HepG2 (cell line): ENCODE results near the gene GRK3. TPM values are rescaled to one million over a fixed set of nuclear protein-coding genes. Genes with fewer than 3 reads are reported as not detected.

Experiments
- ATAC-seq: fragments of 200-7000 bp; cut with Tn5 transposase; 3 replicates; pipeline ENCODE4 v1.9.1; 2020; ENCODE audit warnings: mild to moderate bottlenecking, moderate library complexity
- BruUV-seq: library from RNA; stranded (reverse); fragments of 400-500 nt; replicated peaks from 2 replicates; lab custom pipeline; 2021; lab: Mats Ljungman, UMichigan
- CTCF ChIA-PET: fragments of 300-600 bp; formaldehyde crosslinking; extraction: SDS; loops from one replicate; lab custom pipeline; 2021; ENCODE audit warnings: low total read pairs, inconsistent platforms, low intra/inter-chr PET ratio; lab: Yijun Ruan, JAX
- POLR2A ChIA-PET: fragments of 350-600 bp; sonication (Branson Sonifier 250); formaldehyde crosslinking; loops from one replicate; lab custom pipeline; 2020; ENCODE audit warnings: antibody characterized with exemption, inconsistent platforms; lab: Yijun Ruan, JAX
- DNase-seq: peaks from one replicate; pipeline ENCODE4 v3.0.0-alpha.2; 2015; ENCODE audit warnings: low spot score
- FAIRE-seq: peaks from 3 replicates; lab custom pipeline; 2011; peaks lifted over from hg19 to GRCh38; lab: Jason Lieb, UNC
- H2AFZ ChIP-seq: one replicate; pipeline ENCODE4 v1.6.1; 2011; ENCODE audit warnings: low read length, inconsistent platforms
- H3K27ac ChIP-seq: fragments of 300-600 bp; 3 replicates; pipeline ENCODE4 v1.8.0; 2011; ENCODE audit warnings: mixed run types, mild to moderate bottlenecking, mixed read lengths, low read length, inconsistent platforms; ENCODE audit not compliant: insufficient read depth; ENCODE audit errors: extremely low read length
- H3K27me3 ChIP-seq, 2 experiments: fragments of 200-600 bp in 1 of 2; 2 replicates in 1 of 2; 3 replicates in 1 of 2; pipeline versions ENCODE4 v1.6.0 to v1.8.0; 2011; ENCODE audit warnings: low read length in 2 of 2, mild to moderate bottlenecking in 2 of 2, moderate library complexity in 2 of 2, inconsistent platforms in 1 of 2; ENCODE audit not compliant: insufficient read depth in 2 of 2, control insufficient read depth in 1 of 2
- H3K36me3 ChIP-seq, 2 experiments: fragments of 200-600 bp in 1 of 2; replicated peaks in 1 of 2; 2 replicates in 1 of 2; 3 replicates in 1 of 2; pipeline versions ENCODE4 v1.5.1 to v1.8.0; 2011; ENCODE audit warnings: low read length in 2 of 2, inconsistent platforms in 1 of 2; ENCODE audit not compliant: insufficient read depth in 2 of 2, control insufficient read depth in 1 of 2
- H3K4me1 ChIP-seq: 2 replicates; pipeline ENCODE4 v1.5.1; 2012; ENCODE audit warnings: low read length, inconsistent platforms; ENCODE audit not compliant: insufficient read depth
- H3K4me2 ChIP-seq: 2 replicates; pipeline ENCODE4 v1.6.0; 2011; ENCODE audit warnings: low read depth, low read length, inconsistent platforms
- H3K4me3 ChIP-seq, 3 experiments: fragments of 200-600 bp in 1 of 3; sonication (generic), shearing (Covaris generic) in 1 of 3; replicated peaks in 1 of 3; 2 replicates each; pipeline ENCODE4 v1.5.1; 2011 to 2016; ENCODE audit warnings: low read length in 3 of 3, inconsistent platforms in 2 of 3, low read depth in 2 of 3, mild to moderate bottlenecking in 2 of 3, control low read depth in 1 of 3, mixed read lengths in 1 of 3; ENCODE audit not compliant: insufficient read depth in 1 of 3
- H3K79me2 ChIP-seq: one replicate; pipeline ENCODE4 v1.6.1; 2011; ENCODE audit warnings: low read length, inconsistent platforms; ENCODE audit not compliant: insufficient read depth
- H3K9ac ChIP-seq: 2 replicates; pipeline ENCODE4 v1.6.0; 2011; ENCODE audit warnings: mild to moderate bottlenecking, low read depth, low read length, inconsistent platforms; ENCODE audit not compliant: insufficient read depth
- H3K9me3 ChIP-seq: 2 replicates; pipeline ENCODE4 v1.5.1; 2012; ENCODE audit warnings: mild to moderate bottlenecking, low read length
- H4K20me1 ChIP-seq: 2 replicates; pipeline ENCODE4 v1.6.0; 2011; ENCODE audit warnings: inconsistent platforms, mild to moderate bottlenecking, low read length, moderate library complexity; ENCODE audit not compliant: insufficient read depth
- BRD4 ChIP-seq: sonication (generic); formaldehyde crosslinking; IDR thresholded peaks from 2 replicates; pipeline ENCODE4 v1.4.0; 2020; ENCODE audit warnings: missing genetic modification reagents
- CREB1 ChIP-seq, 2 experiments: fragments of 450-650 bp in 1 of 2; IDR thresholded peaks; 2 replicates each; pipeline ENCODE4 v1.6.1; 2016 to 2017; ENCODE audit warnings: control low read depth in 1 of 2, mild to moderate bottlenecking in 1 of 2, missing compliant biosample characterization in 1 of 2, missing genetic modification characterization in 1 of 2
- HDAC2 ChIP-seq: sonication (generic); formaldehyde crosslinking; IDR thresholded peaks from 2 replicates; pipeline ENCODE4 v1.4.0; 2020; ENCODE audit warnings: missing genetic modification reagents
- IRX3 ChIP-seq: sonication (generic); formaldehyde crosslinking; IDR thresholded peaks from 2 replicates; pipeline ENCODE4 v1.8.1; 2023; ENCODE audit warnings: mild to moderate bottlenecking, low read depth, missing genetic modification reagents, borderline replicate concordance
- NCOR1 ChIP-seq: fragments of 200-600 bp; sonication (generic); IDR thresholded peaks from 2 replicates; pipeline ENCODE4 v1.7.0; 2017; ENCODE audit warnings: antibody characterized with exemption, low read length, borderline replicate concordance
- SKI ChIP-seq: fragments of 450-650 bp; IDR thresholded peaks from one replicate; pipeline ENCODE4 v1.6.1; 2018; ENCODE audit warnings: mild to moderate bottlenecking; ENCODE audit not compliant: partially characterized antibody
- ZMYM3 ChIP-seq: sonication (generic); formaldehyde crosslinking; IDR thresholded peaks from 2 replicates; pipeline ENCODE4 v1.5.1; 2020; ENCODE audit warnings: mild to moderate bottlenecking, missing genetic modification reagents
- ZNF382 ChIP-seq: sonication (generic); formaldehyde crosslinking; IDR thresholded peaks from 2 replicates; pipeline ENCODE4 v1.5.0; 2020; ENCODE audit warnings: missing genetic modification reagents, mild to moderate bottlenecking, borderline replicate concordance
- ZNF780A ChIP-seq: sonication (generic); formaldehyde crosslinking; IDR thresholded peaks from 2 replicates; pipeline ENCODE4 v1.8.0; 2022; ENCODE audit warnings: mild to moderate bottlenecking, missing genetic modification reagents, moderate library complexity
- ZSCAN22 ChIP-seq: sonication (generic); formaldehyde crosslinking; IDR thresholded peaks from 2 replicates; pipeline ENCODE4 v1.4.0; 2020; ENCODE audit warnings: mild to moderate bottlenecking, missing genetic modification reagents
- WGBS: methylation state at CpG from one replicate; pipeline ENCODE4 v1.1.6; 2017; ENCODE audit warnings: low lambda C conversion rate; 5-methylcytosine and 5-hydroxymethylcytosine counted together
- in situ Hi-C: cut with HindIII; loops from 2 replicates; pipeline ENCODE4 v1.10.0; 2017; ENCODE audit warnings: low pct_unique_long_range_greater_than_20kb; ENCODE audit not compliant: extremely low pct_ligation_motif_present
- intact Hi-C: fragments of 100-400 bp; cut with micrococcal nuclease; formaldehyde crosslinking; loops from one replicate; pipeline ENCODE4 v1.10.0; 2022; ENCODE audit not compliant: unreplicated experiment
- polyA plus RNA-seq, 8 experiments: library from polyadenylated mRNA; depleted of rRNA in 3 of 8; stranded (reverse) in 7 of 8; unstranded in 1 of 8; fragments of >200 nt; fragmentation: Illumina TruSeq in 4 of 8; extraction: Trizol in 4 of 8; gene quantifications; 2 replicates each; pipeline versions ENCODE4 v1.2.1 to v1.2.3, GENCODE V29; 2011 to 2016; ENCODE audit warnings: low read depth in 4 of 8, missing spikeins in 1 of 8, mixed read lengths in 1 of 8; ENCODE audit not compliant: insufficient read depth in 1 of 8
- total RNA-seq, 5 experiments: library from RNA; depleted of rRNA; stranded (reverse); fragments of >200 nt; fragmentation: Illumina TruSeq; extraction: Trizol; gene quantifications; 2 replicates each; pipeline ENCODE4 v1.2.3, GENCODE V29; 2016; ENCODE audit warnings: low read depth in 1 of 5
- TF ChIP-seq, protein P1 (sequence below): sonication (generic); formaldehyde crosslinking; IDR thresholded peaks from 2 replicates; pipeline ENCODE4 v1.4.0; 2020; ENCODE audit warnings: missing genetic modification reagents

Gene GRK3
- total and polyA plus RNA-seq, 2 of the 13 experiments (the other 11 are each of a cell fraction or from before 2014, with no cell fraction given): 8.5 to 16.7 TPM

DNA sequence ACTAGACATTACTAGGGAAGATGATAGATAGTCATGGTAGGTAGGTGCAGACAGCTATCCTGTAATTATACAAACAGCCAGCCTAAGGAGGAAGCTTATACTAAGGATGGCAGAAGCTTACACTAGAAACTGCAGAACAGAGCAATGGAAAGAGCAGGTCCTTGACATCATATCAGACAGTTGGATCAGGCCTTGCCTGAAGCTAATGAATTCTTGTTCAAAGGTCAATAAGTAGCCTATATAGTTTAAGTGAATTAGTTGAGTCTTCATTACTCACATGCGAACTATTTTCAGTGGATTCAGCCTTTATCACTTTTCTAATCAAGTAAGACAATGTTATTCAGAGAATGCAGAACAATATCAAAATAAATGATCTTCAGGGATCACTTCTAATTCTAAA is 22.3 kb upstream of the GRK3 start (continued):
- TF ChIP-seq ZSCAN22 (CRISPR knock-in tag): no peak
- TF ChIP-seq HDAC2 (CRISPR knock-in tag): no peak
- TF ChIP-seq ZNF780A (CRISPR knock-in tag): no peak
- TF ChIP-seq CREB1 (IDR thresholded peaks at IDR 0.05): no peak
- TF ChIP-seq CREB1 (CRISPR knock-in tag; IDR thresholded peaks at IDR 0.05): no peak
- TF ChIP-seq NCOR1: no peak
- TF ChIP-seq, protein P1, sequence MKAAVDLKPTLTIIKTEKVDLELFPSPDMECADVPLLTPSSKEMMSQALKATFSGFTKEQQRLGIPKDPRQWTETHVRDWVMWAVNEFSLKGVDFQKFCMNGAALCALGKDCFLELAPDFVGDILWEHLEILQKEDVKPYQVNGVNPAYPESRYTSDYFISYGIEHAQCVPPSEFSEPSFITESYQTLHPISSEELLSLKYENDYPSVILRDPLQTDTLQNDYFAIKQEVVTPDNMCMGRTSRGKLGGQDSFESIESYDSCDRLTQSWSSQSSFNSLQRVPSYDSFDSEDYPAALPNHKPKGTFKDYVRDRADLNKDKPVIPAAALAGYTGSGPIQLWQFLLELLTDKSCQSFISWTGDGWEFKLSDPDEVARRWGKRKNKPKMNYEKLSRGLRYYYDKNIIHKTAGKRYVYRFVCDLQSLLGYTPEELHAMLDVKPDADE (CRISPR knock-in tag): no peak

DNA sequence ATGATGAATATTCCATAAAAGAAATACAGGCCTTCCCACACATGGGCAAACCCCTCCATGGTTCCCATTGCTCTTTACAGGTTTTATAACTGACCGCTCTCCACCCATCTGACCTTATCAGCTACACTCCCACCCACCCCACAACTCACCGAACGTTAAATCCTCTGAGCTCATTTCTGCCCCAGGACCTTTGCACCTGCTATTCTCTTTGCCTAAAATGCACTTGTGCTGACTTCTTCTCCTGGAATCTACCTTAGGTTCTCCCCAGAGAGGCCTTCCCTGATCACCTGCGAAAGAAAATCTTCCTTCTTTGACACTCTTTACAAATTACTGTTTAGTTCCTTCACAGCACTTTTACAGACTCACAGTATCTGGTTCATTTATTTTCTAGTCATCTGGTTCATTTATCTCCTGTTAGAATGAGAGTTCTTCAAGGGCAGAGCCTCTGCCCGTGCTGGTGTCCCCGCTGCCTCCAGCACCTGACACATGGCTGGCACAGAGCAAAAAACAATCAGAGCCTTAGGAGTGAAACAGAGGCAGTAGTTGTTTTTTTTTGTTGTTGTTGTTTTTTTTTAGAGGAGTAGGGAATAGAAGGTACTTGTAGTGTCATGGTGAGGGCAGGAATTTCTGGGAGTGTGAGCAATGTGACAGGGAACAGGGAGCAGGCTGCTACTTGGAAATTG is 21.6 kb upstream of the GRK3 start:
- H3K79me2 ChIP-seq: no peaks in the 10 kb centered on the region
- BruUV-seq: no TSS peak
- no peak for TF ChIP-seq IRX3 (CRISPR knock-in tag)
- TF ChIP-seq ZNF382 (CRISPR knock-in tag): no peak
- TF ChIP-seq ZMYM3 (CRISPR knock-in tag): peak; percentile 63; the same call in 1 of the 2 replicates
- no peak for TF ChIP-seq BRD4 (CRISPR knock-in tag)
- no peak for TF ChIP-seq SKI
- TF ChIP-seq, all 625 proteins: peak for 1
- no peaks in the 10 kb centered on the region for H4K20me1 ChIP-seq
- no peak overlapping the region for H3K27ac ChIP-seq
- FAIRE-seq: no peak
- no peaks in the 10 kb centered on the region for H3K9me3 ChIP-seq
- H3K4me1 ChIP-seq: peaks cover 44% of the 10 kb centered on the region
- H3K9ac ChIP-seq: no peak overlapping the region
- CTCF ChIA-PET: no interaction called here
- POLR2A ChIA-PET: no interaction called here
- H3K27me3 ChIP-seq: no peaks in the 10 kb centered on the region; a peak in 2 of 5 replicates
- ATAC-seq: no peak
- H3K4me3 ChIP-seq: no peak overlapping the region
- intact Hi-C loops (loop anchor here (5.0 kb wide), 2 partner anchors 81 to 229 kb away; no protein-coding TSS in a partner anchor), in situ Hi-C loops (no loop called here)
- DNase-seq: no peak
- no peak overlapping the region for H3K4me2 ChIP-seq
- H2AFZ ChIP-seq: no peak overlapping the region
- no peaks in the 10 kb centered on the region for H3K36me3 ChIP-seq
- 61% methylated on average over 6 of the region's 6 CpGs for WGBS
